Measurements from ENCODE around the gene DIPK1A.
"Not testable (repeated sequence)": the region's sequence is repeated elsewhere in the genome, so short reads cannot be mapped to it uniquely, and the experiment has no call there.

DIPK1A gene

GRCh38 chr1:92985101-92985500 lies 23.8 kb upstream of the DIPK1A start:
- TF ChIP-seq CTCF (conservative IDR thresholded peaks at IDR 0.05; ENCODE audit: low read depth, low read length): no peak
- DNase-seq (ENCODE audit: low read depth): no peak
- H3K4me3 ChIP-seq (ENCODE audit: low read length): no peak overlapping the region

- H3K4me3 ChIP-seq (ENCODE audit: low read length): no peak overlapping the region
- TF ChIP-seq CTCF (conservative IDR thresholded peaks at IDR 0.05; ENCODE audit: low read depth, low read length): no peak
- no peak for DNase-seq (ENCODE audit: low read depth)
These were observed 19.7 kb upstream of the DIPK1A start for GRCh38 chr1:92980732-92981647.

GRCh38 chr1:92975551-92976232 lies 14.4 kb upstream of the DIPK1A start:
- no peak for TF ChIP-seq CTCF (conservative IDR thresholded peaks at IDR 0.05; ENCODE audit: low read depth, low read length)
- H3K4me3 ChIP-seq (ENCODE audit: low read length): no peak overlapping the region
- no peak for DNase-seq (ENCODE audit: low read depth)

- H3K4me3 ChIP-seq (ENCODE audit: low read length); DNase-seq (ENCODE audit: low read depth): not testable (repeated sequence)
These were observed 12.8 kb upstream of the DIPK1A start for GRCh38 chr1:92974112-92974511.

GRCh38 chr1:92973203-92973897 lies 12.1 kb upstream of the DIPK1A start:
- no peak for TF ChIP-seq CTCF (conservative IDR thresholded peaks at IDR 0.05; ENCODE audit: low read depth, low read length)
- no peak for DNase-seq (ENCODE audit: low read depth)

GRCh38 chr1:92972409-92973129 lies 11.3 kb upstream of the DIPK1A start:
- no peak for DNase-seq (ENCODE audit: low read depth)
- H3K4me3 ChIP-seq (ENCODE audit: low read length): no peak overlapping the region

More at GRCh38 chr1:92973203-92973897, 12.1 kb upstream of the DIPK1A start:
- no peak overlapping the region for H3K4me3 ChIP-seq (ENCODE audit: low read length)

GRCh38 chr1:92971932-92972331 lies 10.7 kb upstream of the DIPK1A start:
- not testable (repeated sequence) for H3K4me3 ChIP-seq (ENCODE audit: low read length); DNase-seq (ENCODE audit: low read depth)

More at GRCh38 chr1:92972409-92973129, 11.3 kb upstream of the DIPK1A start:
- no peak for TF ChIP-seq CTCF (conservative IDR thresholded peaks at IDR 0.05; ENCODE audit: low read depth, low read length)

All from retinal pigment epithelial cell (primary cell).